Measurements from ENCODE around the gene ERBB4.

The ERBB4 gene

GRCh38 chr2:211344289-211344688 is 1194.3 kb downstream of the ERBB4 start:
- Histone ChIP-seq H3K9ac (ENCODE audit: low read depth, low read length) (no peak overlapping the region), H3K36me3 (ENCODE audit: insufficient read depth, low read depth, low read length) (no peaks in the 10 kb centered on the region), H3K9me3 (ENCODE audit: insufficient read depth, low read depth, low read length) (no peaks in the 10 kb centered on the region; the same call in 1 of the 2 replicates), H3K4me1 (ENCODE audit: insufficient read depth, low read length) (peaks cover 5% of the 10 kb centered on the region; the same call in 1 of the 2 replicates), H3K27me3 (ENCODE audit: insufficient read depth, low read length) (no peaks in the 10 kb centered on the region), H3K4me3 (ENCODE audit: low read length) (no peak overlapping the region), H3K27ac (ENCODE audit: low read length) (no peak overlapping the region)

- no peak overlapping the region for H3K9ac ChIP-seq (ENCODE audit: low read depth, low read length)
- H3K36me3 ChIP-seq (ENCODE audit: insufficient read depth, low read depth, low read length), result no peaks in the 10 kb centered on the region
- H3K27ac ChIP-seq (ENCODE audit: low read length), result no peak overlapping the region
Observed at GRCh38 chr2:211333377-211333776, 1205.2 kb downstream of the ERBB4 start.

GRCh38 chr2:211331736-211332135 is 1206.9 kb downstream of the ERBB4 start:
- Histone ChIP-seq H3K9me3 (ENCODE audit: insufficient read depth, low read depth, low read length) (no peaks in the 10 kb centered on the region), H3K4me1 (ENCODE audit: insufficient read depth, low read length) (peaks cover 18% of the 10 kb centered on the region; the same call in 1 of the 2 replicates), H3K4me3 (ENCODE audit: low read length) (peak overlapping the region; percentile 38; the same call in 1 of the 2 replicates), H3K27ac (ENCODE audit: low read length) (no peak overlapping the region), H3K36me3 (ENCODE audit: insufficient read depth, low read depth, low read length) (no peaks in the 10 kb centered on the region), H3K27me3 (ENCODE audit: insufficient read depth, low read length) (no peaks in the 10 kb centered on the region), H3K9ac (ENCODE audit: low read depth, low read length) (no peak overlapping the region)

More at GRCh38 chr2:211333377-211333776, 1205.2 kb downstream of the ERBB4 start:
- peaks cover 18% of the 10 kb centered on the region; the same call in 1 of the 2 replicates for H3K4me1 ChIP-seq (ENCODE audit: insufficient read depth, low read length)
- no peaks in the 10 kb centered on the region for H3K27me3 ChIP-seq (ENCODE audit: insufficient read depth, low read length)
- no peaks in the 10 kb centered on the region for H3K9me3 ChIP-seq (ENCODE audit: insufficient read depth, low read depth, low read length)
- H3K4me3 ChIP-seq (ENCODE audit: low read length), result no peak overlapping the region

- no peaks in the 10 kb centered on the region for H3K36me3 ChIP-seq (ENCODE audit: insufficient read depth, low read depth, low read length)
- H3K4me1 ChIP-seq (ENCODE audit: insufficient read depth, low read length), result peaks cover 18% of the 10 kb centered on the region; the same call in 1 of the 2 replicates
- no peak overlapping the region for H3K27ac ChIP-seq (ENCODE audit: low read length)
- H3K27me3 ChIP-seq (ENCODE audit: insufficient read depth, low read length), result no peaks in the 10 kb centered on the region
- H3K4me3 ChIP-seq (ENCODE audit: low read length), result no peak overlapping the region
- no peaks in the 10 kb centered on the region for H3K9me3 ChIP-seq (ENCODE audit: insufficient read depth, low read depth, low read length)
- no peak overlapping the region for H3K9ac ChIP-seq (ENCODE audit: low read depth, low read length)
Observed at GRCh38 chr2:211329882-211330281, 1208.7 kb downstream of the ERBB4 start.

- H3K27ac ChIP-seq (ENCODE audit: low read length), result no peak overlapping the region
- H3K9me3 ChIP-seq (ENCODE audit: insufficient read depth, low read depth, low read length), result no peaks in the 10 kb centered on the region
- H3K9ac ChIP-seq (ENCODE audit: low read depth, low read length), result no peak overlapping the region
- H3K27me3 ChIP-seq (ENCODE audit: insufficient read depth, low read length), result no peaks in the 10 kb centered on the region
- H3K4me1 ChIP-seq (ENCODE audit: insufficient read depth, low read length), result peaks cover 18% of the 10 kb centered on the region; the same call in 1 of the 2 replicates
- H3K4me3 ChIP-seq (ENCODE audit: low read length), result no peak overlapping the region
- H3K36me3 ChIP-seq (ENCODE audit: insufficient read depth, low read depth, low read length), result no peaks in the 10 kb centered on the region
Observed at GRCh38 chr2:211329421-211329820, 1209.2 kb downstream of the ERBB4 start.

GRCh38 chr2:211328126-211328525 is 1210.5 kb downstream of the ERBB4 start:
- Histone ChIP-seq H3K27ac (ENCODE audit: low read length) (no peak overlapping the region), H3K9me3 (ENCODE audit: insufficient read depth, low read depth, low read length) (no peaks in the 10 kb centered on the region), H3K4me1 (ENCODE audit: insufficient read depth, low read length) (peaks cover 15% of the 10 kb centered on the region; the same call in 1 of the 2 replicates)

More at GRCh38 chr2:211328126-211328525, 1210.5 kb downstream of the ERBB4 start:
- Histone ChIP-seq H3K36me3 (ENCODE audit: insufficient read depth, low read depth, low read length) (no peaks in the 10 kb centered on the region), H3K9ac (ENCODE audit: low read depth, low read length) (no peak overlapping the region), H3K4me3 (ENCODE audit: low read length) (no peak overlapping the region), H3K27me3 (ENCODE audit: insufficient read depth, low read length) (no peaks in the 10 kb centered on the region)
